ENCODE results near the gene UBAP2.
A peak's percentile ranks its signal among the peaks of the same experiment; 100 is the strongest.

Gene UBAP2

DNA sequence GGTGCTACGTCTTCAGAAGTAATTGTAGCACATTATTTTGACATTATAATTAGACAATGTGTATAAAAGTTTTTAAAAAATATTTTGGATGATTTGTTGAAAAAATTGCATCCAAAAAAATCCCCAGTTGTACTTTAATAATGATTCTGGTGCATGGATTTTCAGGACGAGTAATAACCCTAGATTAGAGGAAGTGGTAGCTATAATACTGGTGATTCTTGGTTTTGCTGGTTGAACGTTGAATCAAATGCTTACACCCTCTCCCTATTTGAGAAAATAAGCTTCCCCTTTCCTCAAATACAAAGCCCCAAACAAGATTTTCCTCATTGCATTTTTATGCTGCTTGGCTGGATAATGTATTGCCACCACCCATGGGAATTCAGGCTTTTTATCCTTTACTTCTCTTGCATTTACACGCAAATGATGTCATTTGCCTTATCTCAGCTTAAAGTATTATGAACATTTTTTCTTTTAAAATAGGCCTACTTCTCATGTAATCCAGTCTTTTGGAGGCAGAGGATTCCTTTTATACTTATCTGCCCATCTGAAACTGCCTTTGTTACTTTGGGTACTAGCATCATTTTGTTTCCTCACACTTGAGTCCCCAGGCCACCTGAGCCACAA lies 145.4 kb downstream of the UBAP2 start:
- no peak overlapping the region for H2BK12ac ChIP-seq (ENCODE audit: low read length)
- peak in 1 of 2 donors; percentile 53 for DNase-seq
- H3K18ac ChIP-seq (ENCODE audit: low read length) = no peak overlapping the region
- H3K14ac ChIP-seq (ENCODE audit: low read length) = no peak overlapping the region
- no peak overlapping the region for H3K4me3 ChIP-seq (ENCODE audit: low read depth, low read length)
- H3K4ac ChIP-seq (ENCODE audit: low read depth, low read length) = no peak overlapping the region
- H3K79me1 ChIP-seq (ENCODE audit: low read length) = no peaks in the 10 kb centered on the region
- H3K23ac ChIP-seq (ENCODE audit: low read length) = no peak overlapping the region
- no peak overlapping the region for H2AK5ac ChIP-seq (ENCODE audit: low read length)
- H3K27me3 ChIP-seq (ENCODE audit: insufficient read depth, low read length) = no peaks in the 10 kb centered on the region
- H2BK120ac ChIP-seq (ENCODE audit: insufficient read depth, low read length, poor library complexity) = no peak overlapping the region
- H2BK5ac ChIP-seq (ENCODE audit: low read depth, low read length, poor library complexity) = no peak overlapping the region
- no peaks in the 10 kb centered on the region for H3K9me3 ChIP-seq (ENCODE audit: insufficient read depth, low read depth, low read length)
- H3K79me2 ChIP-seq (ENCODE audit: control insufficient read depth, insufficient read depth, low read length, poor library complexity) = no peaks in the 10 kb centered on the region
- WGBS (ENCODE audit: extremely low coverage, insufficient coverage, insufficient read length) = no CpG with 5 or more reads among the region's 4 CpGs
- no peak overlapping the region for H4K91ac ChIP-seq (ENCODE audit: low read depth, low read length)
- no peaks in the 10 kb centered on the region for H3K4me1 ChIP-seq (ENCODE audit: control insufficient read depth in 1 of 2, insufficient read depth in 2 of 2, low read length in 2 of 2)
- H3K27ac ChIP-seq (ENCODE audit: low read depth, low read length) = no peak overlapping the region
- no peak overlapping the region for H3K4me2 ChIP-seq (ENCODE audit: low read length)
- no peak overlapping the region for H3K9ac ChIP-seq (ENCODE audit: low read length)
- H3K36me3 ChIP-seq (ENCODE audit: control insufficient read depth in 1 of 2, insufficient read depth in 2 of 2, low read length in 2 of 2) = peaks cover 10 to 14% of the 10 kb centered on the region in 2 experiments
- H2AFZ ChIP-seq (ENCODE audit: insufficient read depth, low read length, poor library complexity) = no peak overlapping the region
- H4K12ac ChIP-seq (ENCODE audit: low read depth, low read length) = no peak overlapping the region
- no peak overlapping the region for H4K8ac ChIP-seq (ENCODE audit: low read depth, low read length)

DNA sequence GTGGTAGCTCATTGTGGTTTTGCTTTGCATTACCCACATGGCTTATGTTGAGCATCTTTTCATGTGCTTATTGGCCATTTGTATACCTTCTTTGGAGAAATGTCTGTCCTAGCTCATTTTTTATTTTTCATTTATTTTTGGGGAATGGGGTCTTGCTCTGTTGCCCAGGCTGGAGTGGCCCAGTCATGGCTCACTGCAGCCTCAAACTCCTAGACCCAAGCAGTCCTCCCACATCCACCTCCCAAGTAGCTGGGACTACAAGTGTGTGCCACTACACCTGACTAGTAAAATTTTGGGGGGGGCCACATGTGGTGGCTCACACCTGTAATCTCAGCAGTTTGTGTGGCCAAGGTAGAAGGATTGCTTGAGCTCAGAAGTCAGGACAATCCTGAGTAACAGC lies 154.4 kb downstream of the UBAP2 start:
- H3K27me3 ChIP-seq (ENCODE audit: insufficient read depth, low read length) = no peaks in the 10 kb centered on the region
- H2BK12ac ChIP-seq (ENCODE audit: low read length) = no peak overlapping the region
- no peak overlapping the region for H2AK5ac ChIP-seq (ENCODE audit: low read length)
- no peak for DNase-seq
- H2AFZ ChIP-seq (ENCODE audit: insufficient read depth, low read length, poor library complexity) = no peak overlapping the region
- H3K27ac ChIP-seq (ENCODE audit: low read depth, low read length) = no peak overlapping the region
- no peak overlapping the region for H3K18ac ChIP-seq (ENCODE audit: low read length)
- H3K23ac ChIP-seq (ENCODE audit: low read length) = no peak overlapping the region
- H3K14ac ChIP-seq (ENCODE audit: low read length) = no peak overlapping the region
- no peak overlapping the region for H3K4me2 ChIP-seq (ENCODE audit: low read length)
- no peak overlapping the region for H3K4me3 ChIP-seq (ENCODE audit: low read depth, low read length)
- H4K91ac ChIP-seq (ENCODE audit: low read depth, low read length) = no peak overlapping the region
- no peak overlapping the region for H4K8ac ChIP-seq (ENCODE audit: low read depth, low read length)
- no peak overlapping the region for H3K9ac ChIP-seq (ENCODE audit: low read length)
- no peaks in the 10 kb centered on the region for H3K79me1 ChIP-seq (ENCODE audit: low read length)
- no peak overlapping the region for H2BK120ac ChIP-seq (ENCODE audit: insufficient read depth, low read length, poor library complexity)
- no peaks in the 10 kb centered on the region for H3K9me3 ChIP-seq (ENCODE audit: insufficient read depth, low read depth, low read length)
- peaks cover 4% of the 10 kb centered on the region for H3K79me2 ChIP-seq (ENCODE audit: control insufficient read depth, insufficient read depth, low read length, poor library complexity)
- H4K12ac ChIP-seq (ENCODE audit: low read depth, low read length) = no peak overlapping the region
- peaks cover 2 to 15% of the 10 kb centered on the region in 2 experiments for H3K36me3 ChIP-seq (ENCODE audit: control insufficient read depth in 1 of 2, insufficient read depth in 2 of 2, low read length in 2 of 2)
- no peaks in the 10 kb centered on the region for H3K4me1 ChIP-seq (ENCODE audit: control insufficient read depth in 1 of 2, insufficient read depth in 2 of 2, low read length in 2 of 2)
- H3K4ac ChIP-seq (ENCODE audit: low read depth, low read length) = no peak overlapping the region
- no peak overlapping the region for H2BK5ac ChIP-seq (ENCODE audit: low read depth, low read length, poor library complexity)

GRCh38 chr9:33893861-33894260 lies 154.8 kb downstream of the UBAP2 start:
- Histone ChIP-seq H3K14ac (ENCODE audit: low read length) (no peak overlapping the region), H2BK12ac (ENCODE audit: low read length) (no peak overlapping the region), H2BK5ac (ENCODE audit: low read depth, low read length, poor library complexity) (no peak overlapping the region), H2AFZ (ENCODE audit: insufficient read depth, low read length, poor library complexity) (no peak overlapping the region), H3K79me2 (ENCODE audit: control insufficient read depth, insufficient read depth, low read length, poor library complexity) (peaks cover 4% of the 10 kb centered on the region), H2AK5ac (ENCODE audit: low read length) (no peak overlapping the region), H3K79me1 (ENCODE audit: low read length) (no peaks in the 10 kb centered on the region), H4K91ac (ENCODE audit: low read depth, low read length) (no peak overlapping the region), H3K4me2 (ENCODE audit: low read length) (no peak overlapping the region), H3K9me3 (ENCODE audit: insufficient read depth, low read depth, low read length) (no peaks in the 10 kb centered on the region), H3K36me3 (ENCODE audit: control insufficient read depth in 1 of 2, insufficient read depth in 2 of 2, low read length in 2 of 2) (peaks cover 2 to 14% of the 10 kb centered on the region in 2 experiments), H3K4me3 (ENCODE audit: low read depth, low read length) (no peak overlapping the region), H3K27ac (ENCODE audit: low read depth, low read length) (no peak overlapping the region), H3K4ac (ENCODE audit: low read depth, low read length) (no peak overlapping the region), H2BK120ac (ENCODE audit: insufficient read depth, low read length, poor library complexity) (no peak overlapping the region), H4K12ac (ENCODE audit: low read depth, low read length) (no peak overlapping the region), H3K4me1 (ENCODE audit: control insufficient read depth in 1 of 2, insufficient read depth in 2 of 2, low read length in 2 of 2) (no peaks in the 10 kb centered on the region), H3K18ac (ENCODE audit: low read length) (peak overlapping the region; percentile 30), H3K27me3 (ENCODE audit: insufficient read depth, low read length) (no peaks in the 10 kb centered on the region), H3K23ac (ENCODE audit: low read length) (no peak overlapping the region), H4K8ac (ENCODE audit: low read depth, low read length) (no peak overlapping the region), H3K9ac (ENCODE audit: low read length) (no peak overlapping the region)
- no peak for DNase-seq

DNA sequence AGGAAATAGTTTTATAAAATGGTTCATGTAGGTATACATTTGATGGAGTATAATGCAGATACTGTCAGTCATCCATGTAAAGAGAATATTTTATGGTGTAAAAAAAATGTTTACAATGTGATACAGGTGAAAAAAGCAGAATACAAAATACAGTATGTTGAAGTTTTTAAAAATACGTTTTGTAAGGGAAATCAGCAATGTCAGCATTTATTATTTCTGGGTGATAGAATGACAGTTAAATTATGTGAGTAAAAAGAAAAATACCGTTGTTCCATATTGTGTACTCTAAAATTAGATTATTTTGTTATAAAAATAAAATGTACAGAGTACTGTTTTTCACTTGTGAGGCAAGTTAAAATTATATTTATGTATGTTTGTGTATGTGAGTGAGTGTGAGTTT lies 162.7 kb downstream of the UBAP2 start:
- Histone ChIP-seq H3K79me1 (ENCODE audit: low read length) (no peaks in the 10 kb centered on the region), H2BK120ac (ENCODE audit: insufficient read depth, low read length, poor library complexity) (no peak overlapping the region), H3K9ac (ENCODE audit: low read length) (no peak overlapping the region), H2BK5ac (ENCODE audit: low read depth, low read length, poor library complexity) (no peak overlapping the region), H4K12ac (ENCODE audit: low read depth, low read length) (no peak overlapping the region), H3K36me3 (ENCODE audit: control insufficient read depth in 1 of 2, insufficient read depth in 2 of 2, low read length in 2 of 2) (peaks cover 5 to 11% of the 10 kb centered on the region in 2 experiments), H3K4ac (ENCODE audit: low read depth, low read length) (no peak overlapping the region), H3K4me1 (ENCODE audit: control insufficient read depth in 1 of 2, insufficient read depth in 2 of 2, low read length in 2 of 2) (peaks cover 0 to 2% of the 10 kb centered on the region in 2 experiments), H4K91ac (ENCODE audit: low read depth, low read length) (no peak overlapping the region), H3K9me3 (ENCODE audit: insufficient read depth, low read depth, low read length) (no peaks in the 10 kb centered on the region), H3K79me2 (ENCODE audit: control insufficient read depth, insufficient read depth, low read length, poor library complexity) (peaks cover 3% of the 10 kb centered on the region), H3K14ac (ENCODE audit: low read length) (no peak overlapping the region), H2BK12ac (ENCODE audit: low read length) (no peak overlapping the region), H3K4me2 (ENCODE audit: low read length) (no peak overlapping the region), H3K23ac (ENCODE audit: low read length) (no peak overlapping the region), H3K27ac (ENCODE audit: low read depth, low read length) (no peak overlapping the region), H2AFZ (ENCODE audit: insufficient read depth, low read length, poor library complexity) (no peak overlapping the region), H4K8ac (ENCODE audit: low read depth, low read length) (no peak overlapping the region), H3K4me3 (ENCODE audit: low read depth, low read length) (no peak overlapping the region), H3K18ac (ENCODE audit: low read length) (no peak overlapping the region), H3K27me3 (ENCODE audit: insufficient read depth, low read length) (no peaks in the 10 kb centered on the region), H2AK5ac (ENCODE audit: low read length) (no peak overlapping the region)
- DNase-seq = no peak
- no CpG with 5 or more reads among the region's 2 CpGs for WGBS (ENCODE audit: extremely low coverage, insufficient coverage, insufficient read length)
